HepG2 (cell line): ENCODE results near the gene FAM210A. TPM values are rescaled to one million over a fixed set of nuclear protein-coding genes. Genes with fewer than 3 reads are reported as not detected.

Experiments
- ATAC-seq: fragments of 200-7000 bp; cut with Tn5 transposase; 3 replicates; pipeline ENCODE4 v1.9.1; 2020; ENCODE audit warnings: mild to moderate bottlenecking, moderate library complexity
- BruUV-seq: library from RNA; stranded (reverse); fragments of 400-500 nt; replicated peaks from 2 replicates; lab custom pipeline; 2021; lab: Mats Ljungman, UMichigan
- CTCF ChIA-PET: fragments of 300-600 bp; formaldehyde crosslinking; extraction: SDS; loops from one replicate; lab custom pipeline; 2021; ENCODE audit warnings: low total read pairs, inconsistent platforms, low intra/inter-chr PET ratio; lab: Yijun Ruan, JAX
- POLR2A ChIA-PET: fragments of 350-600 bp; sonication (Branson Sonifier 250); formaldehyde crosslinking; loops from one replicate; lab custom pipeline; 2020; ENCODE audit warnings: antibody characterized with exemption, inconsistent platforms; lab: Yijun Ruan, JAX
- DNase-seq: peaks from one replicate; pipeline ENCODE4 v3.0.0-alpha.2; 2015; ENCODE audit warnings: low spot score
- FAIRE-seq: peaks from 3 replicates; lab custom pipeline; 2011; peaks lifted over from hg19 to GRCh38; lab: Jason Lieb, UNC
- H2AFZ ChIP-seq: one replicate; pipeline ENCODE4 v1.6.1; 2011; ENCODE audit warnings: low read length, inconsistent platforms
- H3K27ac ChIP-seq: fragments of 300-600 bp; 3 replicates; pipeline ENCODE4 v1.8.0; 2011; ENCODE audit warnings: mixed run types, mild to moderate bottlenecking, mixed read lengths, low read length, inconsistent platforms; ENCODE audit not compliant: insufficient read depth; ENCODE audit errors: extremely low read length
- H3K27me3 ChIP-seq, 2 experiments: fragments of 200-600 bp in 1 of 2; 2 replicates in 1 of 2; 3 replicates in 1 of 2; pipeline versions ENCODE4 v1.6.0 to v1.8.0; 2011; ENCODE audit warnings: low read length in 2 of 2, mild to moderate bottlenecking in 2 of 2, moderate library complexity in 2 of 2, inconsistent platforms in 1 of 2; ENCODE audit not compliant: insufficient read depth in 2 of 2, control insufficient read depth in 1 of 2
- H3K36me3 ChIP-seq, 2 experiments: fragments of 200-600 bp in 1 of 2; replicated peaks in 1 of 2; 2 replicates in 1 of 2; 3 replicates in 1 of 2; pipeline versions ENCODE4 v1.5.1 to v1.8.0; 2011; ENCODE audit warnings: low read length in 2 of 2, inconsistent platforms in 1 of 2; ENCODE audit not compliant: insufficient read depth in 2 of 2, control insufficient read depth in 1 of 2
- H3K4me1 ChIP-seq: 2 replicates; pipeline ENCODE4 v1.5.1; 2012; ENCODE audit warnings: low read length, inconsistent platforms; ENCODE audit not compliant: insufficient read depth
- H3K4me2 ChIP-seq: 2 replicates; pipeline ENCODE4 v1.6.0; 2011; ENCODE audit warnings: low read depth, low read length, inconsistent platforms
- H3K4me3 ChIP-seq, 3 experiments: fragments of 200-600 bp in 1 of 3; sonication (generic), shearing (Covaris generic) in 1 of 3; replicated peaks in 1 of 3; 2 replicates each; pipeline ENCODE4 v1.5.1; 2011 to 2016; ENCODE audit warnings: low read length in 3 of 3, inconsistent platforms in 2 of 3, low read depth in 2 of 3, mild to moderate bottlenecking in 2 of 3, control low read depth in 1 of 3, mixed read lengths in 1 of 3; ENCODE audit not compliant: insufficient read depth in 1 of 3
- H3K79me2 ChIP-seq: one replicate; pipeline ENCODE4 v1.6.1; 2011; ENCODE audit warnings: low read length, inconsistent platforms; ENCODE audit not compliant: insufficient read depth
- H3K9ac ChIP-seq: 2 replicates; pipeline ENCODE4 v1.6.0; 2011; ENCODE audit warnings: mild to moderate bottlenecking, low read depth, low read length, inconsistent platforms; ENCODE audit not compliant: insufficient read depth
- H3K9me3 ChIP-seq: 2 replicates; pipeline ENCODE4 v1.5.1; 2012; ENCODE audit warnings: mild to moderate bottlenecking, low read length
- H4K20me1 ChIP-seq: 2 replicates; pipeline ENCODE4 v1.6.0; 2011; ENCODE audit warnings: inconsistent platforms, mild to moderate bottlenecking, low read length, moderate library complexity; ENCODE audit not compliant: insufficient read depth
- CHD4 ChIP-seq: fragments of 200-600 bp; sonication (generic); IDR thresholded peaks from 2 replicates; pipeline ENCODE4 v1.7.0; 2017; ENCODE audit warnings: mild to moderate bottlenecking, low read length, borderline replicate concordance
- MBNL3 ChIP-seq: fragments of 250-450 bp; sonication (Bioruptor Pico); conservative IDR thresholded peaks from 2 replicates; pipeline ENCODE4 v1.8.0; 2022; ENCODE audit warnings: mild to moderate bottlenecking, inconsistent platforms
- MTA3 ChIP-seq: sonication (generic); formaldehyde crosslinking; IDR thresholded peaks from 2 replicates; pipeline ENCODE4 v1.4.0; 2020; ENCODE audit warnings: missing genetic modification reagents
- MTF1 ChIP-seq: sonication (generic); formaldehyde crosslinking; IDR thresholded peaks from 2 replicates; pipeline ENCODE4 v1.5.0; 2020; ENCODE audit warnings: missing genetic modification reagents
- MXI1 ChIP-seq: IDR thresholded peaks from 3 replicates; pipeline ENCODE4 v1.6.1; 2012; ENCODE audit warnings: low read depth, low read length, inconsistent platforms, borderline replicate concordance
- NONO ChIP-seq, 2 experiments: fragments of 450-650 bp in 1 of 2; sonication (generic) in 1 of 2; formaldehyde crosslinking in 1 of 2; IDR thresholded peaks in 1 of 2; conservative IDR thresholded peaks in 1 of 2; 2 replicates each; pipeline versions ENCODE4 v1.6.1 to v1.8.0; 2017 to 2022; ENCODE audit warnings: mild to moderate bottlenecking in 1 of 2, missing genetic modification reagents in 1 of 2, moderate library complexity in 1 of 2
- POLR2G ChIP-seq: fragments of 200-400 bp; formaldehyde crosslinking; IDR thresholded peaks from 2 replicates; pipeline ENCODE4 v1.6.1; 2018; ENCODE audit warnings: mild to moderate bottlenecking, low read depth, low read length, moderate library complexity
- ZFY ChIP-seq: sonication (generic); formaldehyde crosslinking; IDR thresholded peaks from 2 replicates; pipeline ENCODE4 v1.4.0; 2020; ENCODE audit warnings: missing genetic modification reagents
- ZNF224 ChIP-seq: sonication (generic); formaldehyde crosslinking; IDR thresholded peaks from 2 replicates; pipeline ENCODE4 v1.5.0; 2020; ENCODE audit warnings: mild to moderate bottlenecking, missing genetic modification reagents
- ZNF33A ChIP-seq: sonication (generic); formaldehyde crosslinking; IDR thresholded peaks from 2 replicates; pipeline ENCODE4 v1.5.1; 2020; ENCODE audit warnings: missing genetic modification reagents, mild to moderate bottlenecking, moderate library complexity, borderline replicate concordance
- ZNF446 ChIP-seq: sonication (generic); formaldehyde crosslinking; IDR thresholded peaks from 2 replicates; pipeline ENCODE4 v1.5.0; 2020; ENCODE audit warnings: mild to moderate bottlenecking, missing genetic modification reagents
- ZNF564 ChIP-seq: sonication (generic); formaldehyde crosslinking; IDR thresholded peaks from 2 replicates; pipeline ENCODE4 v1.8.1; 2023; ENCODE audit warnings: mild to moderate bottlenecking, missing genetic modification reagents
- ZNF703 ChIP-seq: sonication (generic); formaldehyde crosslinking; IDR thresholded peaks from 2 replicates; pipeline ENCODE4 v1.5.1; 2020; ENCODE audit warnings: missing genetic modification reagents, mild to moderate bottlenecking, moderate library complexity, borderline replicate concordance
- ZNF883 ChIP-seq: sonication (generic); formaldehyde crosslinking; IDR thresholded peaks from 2 replicates; pipeline ENCODE4 v1.5.1; 2020; ENCODE audit warnings: mild to moderate bottlenecking, missing genetic modification reagents; ENCODE audit errors: not compliant biosample characterization
- ZSCAN29 ChIP-seq: sonication (generic); formaldehyde crosslinking; conservative IDR thresholded peaks from 2 replicates; pipeline ENCODE4 v1.4.0; 2020; ENCODE audit warnings: mild to moderate bottlenecking, missing genetic modification reagents
- WGBS: methylation state at CpG from one replicate; pipeline ENCODE4 v1.1.6; 2017; ENCODE audit warnings: low lambda C conversion rate; 5-methylcytosine and 5-hydroxymethylcytosine counted together
- in situ Hi-C: cut with HindIII; loops from 2 replicates; pipeline ENCODE4 v1.10.0; 2017; ENCODE audit warnings: low pct_unique_long_range_greater_than_20kb; ENCODE audit not compliant: extremely low pct_ligation_motif_present
- intact Hi-C: fragments of 100-400 bp; cut with micrococcal nuclease; formaldehyde crosslinking; loops from one replicate; pipeline ENCODE4 v1.10.0; 2022; ENCODE audit not compliant: unreplicated experiment
- polyA plus RNA-seq, 8 experiments: library from polyadenylated mRNA; depleted of rRNA in 3 of 8; stranded (reverse) in 7 of 8; unstranded in 1 of 8; fragments of >200 nt; fragmentation: Illumina TruSeq in 4 of 8; extraction: Trizol in 4 of 8; gene quantifications; 2 replicates each; pipeline versions ENCODE4 v1.2.1 to v1.2.3, GENCODE V29; 2011 to 2016; ENCODE audit warnings: low read depth in 4 of 8, missing spikeins in 1 of 8, mixed read lengths in 1 of 8; ENCODE audit not compliant: insufficient read depth in 1 of 8
- total RNA-seq, 5 experiments: library from RNA; depleted of rRNA; stranded (reverse); fragments of >200 nt; fragmentation: Illumina TruSeq; extraction: Trizol; gene quantifications; 2 replicates each; pipeline ENCODE4 v1.2.3, GENCODE V29; 2016; ENCODE audit warnings: low read depth in 1 of 5

FAM210A gene
- total and polyA plus RNA-seq, 2 of the 13 experiments (the other 11 are each of a cell fraction or from before 2014, with no cell fraction given), result 33.2 to 37.5 TPM

- no TSS peak for BruUV-seq
- DNase-seq, result no peak
- H3K4me1 ChIP-seq, result peaks cover 10% of the 10 kb centered on the region
- no peak for TF ChIP-seq MXI1
- no peak for TF ChIP-seq ZSCAN29
- no peak for TF ChIP-seq NONO (IDR thresholded peaks at IDR 0.05)
- no peak for TF ChIP-seq NONO (CRISPR knock-in tag; conservative IDR thresholded peaks at IDR 0.05)
- no peak for TF ChIP-seq MTA3 (CRISPR knock-in tag)
- TF ChIP-seq ZNF564 (CRISPR knock-in tag), result no peak
- no peak for TF ChIP-seq ZNF446 (CRISPR knock-in tag)
- no peak for TF ChIP-seq ZNF703 (CRISPR knock-in tag)
- TF ChIP-seq ZNF33A (CRISPR knock-in tag), result no peak
- no peak for TF ChIP-seq ZNF883 (CRISPR knock-in tag)
- TF ChIP-seq MTF1, result no peak
- no peak for TF ChIP-seq POLR2G
- no peak for TF ChIP-seq CHD4
- no peak for TF ChIP-seq ZNF224 (CRISPR knock-in tag)
- no peak for TF ChIP-seq MBNL3 (CRISPR knock-in tag)
- TF ChIP-seq ZFY (CRISPR knock-in tag), result no peak
- TF ChIP-seq, all 625 proteins: peak for 0
- Histone ChIP-seq H3K4me2 (no peak overlapping the region), H3K9me3 (no peaks in the 10 kb centered on the region), H3K4me3 (no peak overlapping the region), H2AFZ (no peak overlapping the region), H3K27me3 (no peaks in the 10 kb centered on the region), H3K27ac (no peak overlapping the region), H4K20me1 (no peaks in the 10 kb centered on the region), H3K9ac (no peak overlapping the region), H3K79me2 (no peaks in the 10 kb centered on the region), H3K36me3 (no peaks in the 10 kb centered on the region)
- CTCF ChIA-PET, result no interaction called here
- ATAC-seq (no peak), FAIRE-seq (no peak)
- WGBS, result 98% methylated on average over 12 of the region's 16 CpGs
- in situ Hi-C loops (loop anchor here (25.0 kb wide), 2 partner anchors 433 to 633 kb away; partner anchors contain the start of gene LDLRAD4), intact Hi-C loops (no loop called here)
- POLR2A ChIA-PET, result no interaction called here
Observed at GRCh38 chr18:13645093-13645492, 81.3 kb downstream of the FAM210A start.
